MM.1S (cell line): ENCODE measurements around the gene ANKRD13D.

Source experiments
- EZH2 ChIP-seq: fragments of 300-600 bp; sonication (generic); optimal IDR thresholded peaks from 2 replicates; pipeline ENCODE3; 2017; ENCODE audit warnings: low read depth, mild to moderate bottlenecking, antibody characterized with exemption, low read length, mixed read lengths
- EZH2phosphoT487 ChIP-seq: fragments of 300-600 bp; sonication (generic); IDR thresholded peaks from 2 replicates; pipeline ENCODE4 v1.6.1; 2018; ENCODE audit warnings: antibody characterized with exemption, low read length
- TF ChIP-seq, protein P1 (sequence below): fragments of 300-600 bp; sonication (generic); IDR thresholded peaks from 2 replicates; pipeline ENCODE4 v1.5.1; 2016; ENCODE audit warnings: antibody characterized with exemption, low read length, mixed read lengths

DNA sequence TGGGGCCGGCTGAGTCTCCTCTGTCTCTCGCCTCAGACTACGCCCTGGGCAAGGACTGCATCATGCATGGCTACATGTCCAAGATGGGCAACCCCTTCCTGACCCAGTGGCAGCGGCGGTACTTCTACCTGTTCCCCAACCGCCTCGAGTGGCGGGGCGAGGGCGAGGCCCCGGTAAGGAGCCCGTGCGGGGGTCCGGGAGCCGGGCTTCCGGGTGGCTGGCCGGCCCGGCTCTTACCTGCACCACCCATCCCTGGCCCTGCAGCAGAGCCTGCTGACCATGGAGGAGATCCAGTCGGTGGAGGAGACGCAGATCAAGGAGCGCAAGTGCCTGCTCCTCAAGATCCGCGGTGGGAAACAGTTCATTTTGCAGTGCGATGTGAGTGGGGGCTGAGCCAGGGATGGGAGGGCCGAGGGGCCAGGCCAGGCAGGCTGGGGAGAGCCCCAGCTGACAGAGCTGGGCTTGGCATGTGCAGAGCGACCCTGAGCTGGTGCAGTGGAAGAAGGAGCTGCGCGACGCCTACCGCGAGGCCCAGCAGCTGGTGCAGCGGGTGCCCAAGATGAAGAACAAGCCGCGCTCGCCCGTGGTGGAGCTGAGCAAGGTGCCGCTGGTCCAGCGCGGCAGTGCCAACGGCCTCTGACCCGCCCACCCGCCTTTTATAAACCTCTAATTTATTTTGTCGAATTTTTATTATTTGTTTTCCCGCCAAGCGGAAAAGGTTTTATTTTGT is 4.1 kb upstream of the ANKRD13D start:
- TF ChIP-seq, protein P1, sequence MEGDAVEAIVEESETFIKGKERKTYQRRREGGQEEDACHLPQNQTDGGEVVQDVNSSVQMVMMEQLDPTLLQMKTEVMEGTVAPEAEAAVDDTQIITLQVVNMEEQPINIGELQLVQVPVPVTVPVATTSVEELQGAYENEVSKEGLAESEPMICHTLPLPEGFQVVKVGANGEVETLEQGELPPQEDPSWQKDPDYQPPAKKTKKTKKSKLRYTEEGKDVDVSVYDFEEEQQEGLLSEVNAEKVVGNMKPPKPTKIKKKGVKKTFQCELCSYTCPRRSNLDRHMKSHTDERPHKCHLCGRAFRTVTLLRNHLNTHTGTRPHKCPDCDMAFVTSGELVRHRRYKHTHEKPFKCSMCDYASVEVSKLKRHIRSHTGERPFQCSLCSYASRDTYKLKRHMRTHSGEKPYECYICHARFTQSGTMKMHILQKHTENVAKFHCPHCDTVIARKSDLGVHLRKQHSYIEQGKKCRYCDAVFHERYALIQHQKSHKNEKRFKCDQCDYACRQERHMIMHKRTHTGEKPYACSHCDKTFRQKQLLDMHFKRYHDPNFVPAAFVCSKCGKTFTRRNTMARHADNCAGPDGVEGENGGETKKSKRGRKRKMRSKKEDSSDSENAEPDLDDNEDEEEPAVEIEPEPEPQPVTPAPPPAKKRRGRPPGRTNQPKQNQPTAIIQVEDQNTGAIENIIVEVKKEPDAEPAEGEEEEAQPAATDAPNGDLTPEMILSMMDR: no peak
- TF ChIP-seq EZH2phosphoT487 (no peak), EZH2 (no peak)
